HepG2 (cell line): ENCODE data around the gene PIGL. TPM values are rescaled to one million over a fixed set of nuclear protein-coding genes. Genes with fewer than 3 reads are reported as not detected.

Source experiments
- ARID3A ChIP-seq: IDR thresholded peaks from 2 replicates; pipeline ENCODE4 v1.6.1; 2012; ENCODE audit warnings: low read depth, low read length, improper control_type of control experiment
- ELK4 ChIP-seq: sonication (generic); formaldehyde crosslinking; IDR thresholded peaks from 2 replicates; pipeline ENCODE4 v1.9.0; 2021; ENCODE audit warnings: missing genetic modification reagents, borderline replicate concordance
- GZF1 ChIP-seq: sonication (generic); formaldehyde crosslinking; IDR thresholded peaks from 2 replicates; pipeline ENCODE4 v1.5.1; 2020; ENCODE audit warnings: mild to moderate bottlenecking, missing genetic modification reagents
- HNRNPH1 ChIP-seq: fragments of 200-400 bp; formaldehyde crosslinking; optimal IDR thresholded peaks from 2 replicates; pipeline ENCODE3; 2017; ENCODE audit warnings: mild to moderate bottlenecking, low read depth, low read length
- KIAA2018 ChIP-seq: sonication (generic); formaldehyde crosslinking; IDR thresholded peaks from 2 replicates; pipeline ENCODE4 v1.5.0; 2020; ENCODE audit warnings: mild to moderate bottlenecking, missing genetic modification reagents, borderline replicate concordance
- LCORL ChIP-seq, 2 experiments: fragments of 450-650 bp in 1 of 2; sonication (generic) in 1 of 2; formaldehyde crosslinking in 1 of 2; IDR thresholded peaks; 2 replicates each; pipeline versions ENCODE4 v1.5.0 to v1.6.1; 2017 to 2020; ENCODE audit warnings: antibody characterized with exemption in 1 of 2, missing genetic modification reagents in 1 of 2
- NR3C1 ChIP-seq: sonication (generic); formaldehyde crosslinking; IDR thresholded peaks from 2 replicates; pipeline ENCODE4 v1.4.0; 2020; ENCODE audit warnings: missing genetic modification reagents
- RNF219 ChIP-seq: sonication (generic); formaldehyde crosslinking; IDR thresholded peaks from 2 replicates; pipeline ENCODE4 v1.5.0; 2020; ENCODE audit warnings: mild to moderate bottlenecking, missing genetic modification reagents
- SIN3A ChIP-seq: IDR thresholded peaks from 2 replicates; pipeline ENCODE4 v1.6.1; 2011; ENCODE audit warnings: low read depth, mild to moderate bottlenecking, control low read depth, low read length, borderline replicate concordance
- SIX4 ChIP-seq: sonication (generic); formaldehyde crosslinking; IDR thresholded peaks from 2 replicates; pipeline ENCODE4 v1.4.0; 2020; ENCODE audit warnings: missing genetic modification reagents
- TOPORS ChIP-seq: sonication (generic); formaldehyde crosslinking; IDR thresholded peaks from 2 replicates; pipeline ENCODE4 v1.8.0; 2023; ENCODE audit warnings: mild to moderate bottlenecking, missing genetic modification reagents
- ZBTB7A ChIP-seq: sonication (generic); formaldehyde crosslinking; IDR thresholded peaks from 2 replicates; pipeline ENCODE4 v1.8.0; 2022; ENCODE audit warnings: mild to moderate bottlenecking, missing genetic modification reagents
- ZNF800 ChIP-seq: sonication (generic); formaldehyde crosslinking; IDR thresholded peaks from 2 replicates; pipeline ENCODE4 v1.4.0; 2020; ENCODE audit warnings: missing genetic modification reagents
- polyA plus RNA-seq, 8 experiments: library from polyadenylated mRNA; depleted of rRNA in 3 of 8; stranded (reverse) in 7 of 8; unstranded in 1 of 8; fragments of >200 nt; fragmentation: Illumina TruSeq in 4 of 8; extraction: Trizol in 4 of 8; gene quantifications; 2 replicates each; pipeline versions ENCODE4 v1.2.1 to v1.2.3, GENCODE V29; 2011 to 2016; ENCODE audit warnings: low read depth in 4 of 8, missing spikeins in 1 of 8, mixed read lengths in 1 of 8; ENCODE audit not compliant: insufficient read depth in 1 of 8
- total RNA-seq, 5 experiments: library from RNA; depleted of rRNA; stranded (reverse); fragments of >200 nt; fragmentation: Illumina TruSeq; extraction: Trizol; gene quantifications; 2 replicates each; pipeline ENCODE4 v1.2.3, GENCODE V29; 2016; ENCODE audit warnings: low read depth in 1 of 5

Gene PIGL
- total and polyA plus RNA-seq, 2 of the 13 experiments (the other 11 are each of a cell fraction or from before 2014, with no cell fraction given), result 28.5 to 63.8 TPM

- no peak for TF ChIP-seq KIAA2018 (CRISPR knock-in tag)
- no peak for TF ChIP-seq ZBTB7A (CRISPR knock-in tag)
- TF ChIP-seq NR3C1, result no peak
- TF ChIP-seq SIX4 (CRISPR knock-in tag), result no peak
- 0 out of 2 replicates have a peak, but pooled peaks have one; percentile 42 for TF ChIP-seq SIN3A
- peak; percentile 43; the same call in 1 of the 2 replicates for TF ChIP-seq GZF1
- no peak; the same call in 1 of the 2 replicates for TF ChIP-seq TOPORS (CRISPR knock-in tag)
- no peak; the same call in 1 of the 2 replicates for TF ChIP-seq RNF219 (CRISPR knock-in tag)
- TF ChIP-seq HNRNPH1, result no peak
- TF ChIP-seq ZNF800, result no peak
- TF ChIP-seq LCORL (IDR thresholded peaks at IDR 0.05), result no peak
- peak; percentile 78 for TF ChIP-seq LCORL (CRISPR knock-in tag; IDR thresholded peaks at IDR 0.05)
- no peak for TF ChIP-seq ELK4 (CRISPR knock-in tag)
- no peak for TF ChIP-seq ARID3A
These were observed 1.6 kb upstream of the PIGL start, which contains the start of gene NCOR1 (continued) for GRCh38 chr17:16215273-16215964.
